OCI-LY7 (cell line): Measurements from ENCODE around the gene PRR14. TPM values are rescaled to one million over a fixed set of nuclear protein-coding genes. Genes with fewer than 3 reads are reported as not detected.
"Not testable (repeated sequence)": the region's sequence is repeated elsewhere in the genome, so short reads cannot be mapped to it uniquely, and the experiment has no call there.

Source experiments
- BruUV-seq: library from RNA; stranded (reverse); fragments of 400-500 nt; replicated peaks from 2 replicates; lab custom pipeline; 2021; lab: Mats Ljungman, UMichigan
- CTCF ChIA-PET: fragments of 300-600 bp; sonication (Branson Sonifier 250); formaldehyde crosslinking; loops from one replicate; lab custom pipeline; 2022; ENCODE audit warnings: antibody characterized with exemption; ENCODE audit not compliant: unreplicated experiment; lab: Charles Lee
- POLR2A ChIA-PET: fragments of 300-600 bp; sonication (Branson Sonifier 250); formaldehyde crosslinking; loops from one replicate; lab custom pipeline; 2022; ENCODE audit warnings: antibody characterized with exemption; lab: Charles Lee
- DNase-seq: peaks from one replicate; pipeline ENCODE4 v3.0.0-alpha.2; 2015; ENCODE audit warnings: low spot score
- H2AFZ ChIP-seq: fragments of 200-600 bp; sonication (generic), shearing (Covaris generic); 2 replicates; pipeline ENCODE4 v1.6.1; 2014; ENCODE audit warnings: mild to moderate bottlenecking, antibody characterized with exemption, low read length, moderate library complexity
- H3K27ac ChIP-seq: fragments of 200-600 bp; sonication (generic); 2 replicates; pipeline ENCODE4 v1.5.1; 2014; ENCODE audit warnings: mixed run types, low read depth, mild to moderate bottlenecking, moderate library complexity, low read length, inconsistent platforms; ENCODE audit not compliant: poor library complexity, severe bottlenecking
- H3K36me3 ChIP-seq: fragments of 200-600 bp; sonication (generic); 2 replicates; pipeline ENCODE4 v1.6.1; 2014; ENCODE audit warnings: mild to moderate bottlenecking, antibody characterized with exemption, low read length, moderate library complexity, mixed read lengths; ENCODE audit not compliant: insufficient read depth
- H3K4me1 ChIP-seq: fragments of 200-600 bp; sonication (generic); 2 replicates; pipeline ENCODE4 v1.5.1; 2014; ENCODE audit warnings: mild to moderate bottlenecking, low read length; ENCODE audit not compliant: insufficient read depth, poor library complexity, severe bottlenecking
- H3K4me2 ChIP-seq: fragments of 200-600 bp; sonication (generic); 2 replicates; pipeline ENCODE4 v1.6.1; 2014; ENCODE audit warnings: mild to moderate bottlenecking, low read length
- H3K4me3 ChIP-seq: fragments of 200-600 bp; sonication (generic); 2 replicates; pipeline ENCODE4 v1.5.1; 2014; ENCODE audit warnings: mild to moderate bottlenecking, low read depth, low read length; ENCODE audit not compliant: poor library complexity, severe bottlenecking
- H3K79me2 ChIP-seq: fragments of 200-600 bp; sonication (generic); 2 replicates; pipeline ENCODE4 v1.6.1; 2016; ENCODE audit warnings: low read depth, mild to moderate bottlenecking, low read length, moderate library complexity, mixed read lengths; ENCODE audit not compliant: insufficient read depth
- H3K9me2 ChIP-seq: fragments of 200-600 bp; sonication (generic); 2 replicates; pipeline ENCODE4 v1.6.1; 2016; ENCODE audit warnings: mild to moderate bottlenecking, low read length, mixed read lengths; ENCODE audit not compliant: insufficient read depth
- H3K9me3 ChIP-seq: fragments of 200-600 bp; sonication (generic); 2 replicates; pipeline ENCODE4 v1.6.1; 2014; ENCODE audit warnings: mild to moderate bottlenecking, mixed run types, low read length, mixed read lengths
- H4K20me1 ChIP-seq: fragments of 200-600 bp; sonication (generic); 2 replicates; pipeline ENCODE4 v1.6.1; 2014; ENCODE audit warnings: mild to moderate bottlenecking, antibody characterized with exemption, low read length, moderate library complexity, mixed read lengths; ENCODE audit not compliant: insufficient read depth
- EZH2phosphoT487 ChIP-seq: fragments of 200-600 bp; sonication (generic); IDR thresholded peaks from 2 replicates; pipeline ENCODE4 v1.6.1; 2018; ENCODE audit warnings: low read depth, borderline replicate concordance, mild to moderate bottlenecking, mixed run types, antibody characterized with exemption, low read length, moderate library complexity, mixed read lengths
- intact Hi-C: fragments of 100-400 bp; cut with micrococcal nuclease; formaldehyde crosslinking; loops from one replicate; pipeline ENCODE4 v1.10.0; 2022; ENCODE audit not compliant: unreplicated experiment
- total RNA-seq, 2 experiments: library from RNA; depleted of rRNA in 1 of 2; stranded (reverse); fragments of >200 nt in 1 of 2; shearing (Covaris generic) in 1 of 2; gene quantifications; 2 replicates each; pipeline ENCODE4 v1.2.3, GENCODE V29; 2014 to 2022
- TF ChIP-seq, protein P1 (sequence below): fragments of 200-600 bp; sonication (generic); conservative IDR thresholded peaks from 2 replicates; pipeline ENCODE4 v1.5.1; 2014; ENCODE audit warnings: mild to moderate bottlenecking, antibody characterized with exemption, low read length, moderate library complexity, mixed read lengths

Gene PRR14
- total RNA-seq, 2 experiments from 2014 or later: 33.2 to 75.5 TPM

DNA sequence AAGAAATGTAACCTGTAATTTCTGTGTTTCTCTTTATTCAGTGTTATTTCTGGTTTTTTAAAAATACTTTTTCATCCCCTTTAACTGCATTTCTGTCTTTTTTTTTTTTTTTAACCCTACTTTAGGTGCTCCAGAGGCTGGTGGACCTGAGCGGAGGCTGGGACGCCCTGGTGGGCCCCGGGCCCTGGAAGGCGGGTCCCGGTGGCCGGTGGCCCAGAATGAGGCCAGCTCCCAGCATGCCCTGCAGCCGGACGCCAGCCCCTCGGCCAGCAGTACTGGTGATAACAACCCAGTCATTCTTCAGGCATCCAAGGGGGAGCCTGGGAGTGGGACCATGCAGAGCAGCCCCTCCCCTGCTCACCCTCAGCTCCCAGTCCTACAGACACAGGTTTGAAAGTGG lies 49.7 kb downstream of the PRR14 start:
- Histone ChIP-seq H3K9me3 (no peaks in the 10 kb centered on the region), H3K4me2 (peak overlapping the region; percentile 99), H4K20me1 (no peaks in the 10 kb centered on the region; the same call in 1 of the 2 replicates), H2AFZ (no peak overlapping the region), H3K4me1 (peaks cover 21% of the 10 kb centered on the region), H3K27ac (no peak overlapping the region), H3K4me3 (peak overlapping the region; percentile 97), H3K9me2 (no peaks in the 10 kb centered on the region), H3K79me2 (peaks cover 30% of the 10 kb centered on the region), H3K36me3 (peaks cover 62% of the 10 kb centered on the region)
- ChIA-PET POLR2A (interaction anchor here (1.0 kb wide), 1 partner anchor 47 kb away, joined by 3 read pairs; no protein-coding TSS in a partner anchor), CTCF (no interaction called here)
- DNase-seq: no peak
- TF ChIP-seq, protein P1, sequence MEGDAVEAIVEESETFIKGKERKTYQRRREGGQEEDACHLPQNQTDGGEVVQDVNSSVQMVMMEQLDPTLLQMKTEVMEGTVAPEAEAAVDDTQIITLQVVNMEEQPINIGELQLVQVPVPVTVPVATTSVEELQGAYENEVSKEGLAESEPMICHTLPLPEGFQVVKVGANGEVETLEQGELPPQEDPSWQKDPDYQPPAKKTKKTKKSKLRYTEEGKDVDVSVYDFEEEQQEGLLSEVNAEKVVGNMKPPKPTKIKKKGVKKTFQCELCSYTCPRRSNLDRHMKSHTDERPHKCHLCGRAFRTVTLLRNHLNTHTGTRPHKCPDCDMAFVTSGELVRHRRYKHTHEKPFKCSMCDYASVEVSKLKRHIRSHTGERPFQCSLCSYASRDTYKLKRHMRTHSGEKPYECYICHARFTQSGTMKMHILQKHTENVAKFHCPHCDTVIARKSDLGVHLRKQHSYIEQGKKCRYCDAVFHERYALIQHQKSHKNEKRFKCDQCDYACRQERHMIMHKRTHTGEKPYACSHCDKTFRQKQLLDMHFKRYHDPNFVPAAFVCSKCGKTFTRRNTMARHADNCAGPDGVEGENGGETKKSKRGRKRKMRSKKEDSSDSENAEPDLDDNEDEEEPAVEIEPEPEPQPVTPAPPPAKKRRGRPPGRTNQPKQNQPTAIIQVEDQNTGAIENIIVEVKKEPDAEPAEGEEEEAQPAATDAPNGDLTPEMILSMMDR: no peak
- TF ChIP-seq EZH2phosphoT487: no peak
- BruUV-seq: no TSS peak
- intact Hi-C loops: no loop called here

DNA sequence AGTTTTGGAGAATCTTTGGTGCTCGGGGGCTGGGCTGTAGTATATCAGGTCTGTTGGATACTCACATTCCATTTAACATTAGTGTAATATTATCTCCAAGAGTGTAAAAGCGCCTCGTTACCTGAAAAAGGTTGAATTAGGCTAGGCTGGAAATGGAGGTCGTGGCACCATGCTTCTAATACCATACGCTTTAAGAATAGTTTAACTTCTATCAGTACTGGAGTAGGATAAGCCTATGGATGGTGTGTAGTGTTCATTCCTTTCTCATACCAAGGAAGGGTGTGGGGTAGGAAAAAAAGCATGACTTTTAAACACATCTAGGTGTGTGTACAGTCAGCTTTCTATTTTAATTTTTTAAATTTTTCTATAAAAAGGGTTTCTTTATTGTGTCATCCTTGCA lies 50.2 kb downstream of the PRR14 start:
- intact Hi-C loops: no loop called here
- Histone ChIP-seq H3K79me2 (peaks cover 30% of the 10 kb centered on the region), H3K27ac (no peak overlapping the region), H4K20me1 (no peaks in the 10 kb centered on the region; the same call in 1 of the 2 replicates), H3K4me1 (peaks cover 21% of the 10 kb centered on the region), H3K4me2 (0 out of 2 replicates have a peak overlapping the region, but pooled peaks have one; percentile 99), H3K9me3 (no peaks in the 10 kb centered on the region), H3K36me3 (peaks cover 66% of the 10 kb centered on the region), H2AFZ (no peak overlapping the region), H3K9me2 (no peaks in the 10 kb centered on the region), H3K4me3 (no peak overlapping the region)
- TF ChIP-seq, protein P1: no peak
- no peak for TF ChIP-seq EZH2phosphoT487
- no peak for DNase-seq
- ChIA-PET CTCF (interaction anchor here (0.6 kb wide), 1 partner anchor 282 kb away, joined by 3 read pairs; no protein-coding TSS in a partner anchor), POLR2A (no interaction called here)
- BruUV-seq: no TSS peak

DNA sequence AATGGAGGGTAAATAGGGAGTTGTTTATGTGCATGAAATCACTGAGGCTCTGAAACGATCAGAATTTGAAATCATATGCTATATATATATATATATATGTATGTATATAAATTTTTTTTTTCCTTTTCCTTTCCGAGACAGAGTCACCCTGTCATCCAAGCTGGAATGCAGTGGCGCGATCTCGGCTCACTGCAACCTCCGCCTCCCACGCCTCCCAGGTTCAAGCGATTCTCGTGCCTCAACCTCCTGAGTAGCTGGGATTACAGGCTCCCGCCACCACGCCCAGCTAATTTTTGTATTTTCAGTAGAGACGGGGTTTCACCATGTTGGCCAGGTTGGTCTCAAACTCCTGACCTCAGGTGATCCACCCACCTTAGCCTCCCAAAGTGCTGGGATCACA lies 52.3 kb downstream of the PRR14 start:
- POLR2A ChIA-PET: interaction anchor here (0.6 to 1.1 kb wide), 2 partner anchors 94 to 120 kb away, joined by 3 to 11 read pairs; no protein-coding TSS in a partner anchor
- H3K9me2 ChIP-seq, H4K20me1 ChIP-seq, H2AFZ ChIP-seq, CTCF ChIA-PET, DNase-seq, H3K4me2 ChIP-seq, H3K27ac ChIP-seq, H3K9me3 ChIP-seq, intact Hi-C loops, BruUV-seq, H3K4me3 ChIP-seq: not testable (repeated sequence)
- peaks cover 14% of the 10 kb centered on the region for H3K4me1 ChIP-seq
- peaks cover 87% of the 10 kb centered on the region for H3K36me3 ChIP-seq
- peaks cover 30% of the 10 kb centered on the region for H3K79me2 ChIP-seq
